GM21423 (cell line): ENCODE results near the gene MUCL3.
"Not testable (repeated sequence)": the region's sequence is repeated elsewhere in the genome, so short reads cannot be mapped to it uniquely, and the experiment has no call there.

ENCODE experiments used
- ATAC-seq: cut with Tn5 transposase; IDR thresholded peaks from one replicate; pipeline ENCODE4 v1.9.1; 2021; ENCODE audit warnings: mild to moderate bottlenecking, moderate library complexity; ENCODE audit not compliant: unreplicated experiment

Gene MUCL3

DNA sequence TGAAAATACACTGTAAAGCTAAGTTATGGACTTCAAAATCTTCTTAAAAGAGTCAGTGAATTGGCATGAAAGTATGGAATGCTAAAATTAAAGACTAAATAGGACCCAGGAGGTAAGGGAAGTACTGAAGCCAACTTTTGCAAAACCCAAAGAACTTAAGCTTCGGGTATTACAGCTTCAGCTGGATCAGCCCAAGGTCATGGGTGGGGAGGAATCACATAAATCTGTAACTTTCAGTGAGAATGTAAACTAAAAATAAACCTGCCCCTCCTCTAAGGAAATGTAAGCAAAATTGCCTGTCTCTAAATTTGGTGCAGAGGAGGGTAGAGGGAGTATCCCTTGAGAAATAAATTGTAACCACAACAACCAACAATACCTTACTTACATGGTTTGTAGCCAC is 38.4 kb downstream of the MUCL3 start:
- ATAC-seq, result no peak

DNA sequence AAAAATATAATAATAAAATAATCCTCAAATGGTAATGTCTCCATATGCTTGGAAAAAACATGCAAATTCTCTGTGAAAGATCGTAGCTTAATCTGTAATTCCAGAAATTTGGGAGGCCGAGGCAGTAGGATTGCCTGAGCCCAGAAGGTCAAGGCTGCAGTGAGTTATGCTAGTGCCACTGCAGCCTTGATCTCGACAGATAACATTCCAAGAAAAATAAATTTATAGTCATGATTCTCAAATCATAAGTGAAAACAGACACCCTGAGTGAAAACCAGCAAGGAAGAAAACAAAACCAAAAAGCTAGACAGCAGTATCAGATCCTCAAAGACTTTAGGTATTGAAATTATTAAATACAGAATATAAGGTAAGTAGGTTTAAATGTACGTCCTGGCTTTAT is 38.9 kb downstream of the MUCL3 start:
- ATAC-seq, result no peak

DNA sequence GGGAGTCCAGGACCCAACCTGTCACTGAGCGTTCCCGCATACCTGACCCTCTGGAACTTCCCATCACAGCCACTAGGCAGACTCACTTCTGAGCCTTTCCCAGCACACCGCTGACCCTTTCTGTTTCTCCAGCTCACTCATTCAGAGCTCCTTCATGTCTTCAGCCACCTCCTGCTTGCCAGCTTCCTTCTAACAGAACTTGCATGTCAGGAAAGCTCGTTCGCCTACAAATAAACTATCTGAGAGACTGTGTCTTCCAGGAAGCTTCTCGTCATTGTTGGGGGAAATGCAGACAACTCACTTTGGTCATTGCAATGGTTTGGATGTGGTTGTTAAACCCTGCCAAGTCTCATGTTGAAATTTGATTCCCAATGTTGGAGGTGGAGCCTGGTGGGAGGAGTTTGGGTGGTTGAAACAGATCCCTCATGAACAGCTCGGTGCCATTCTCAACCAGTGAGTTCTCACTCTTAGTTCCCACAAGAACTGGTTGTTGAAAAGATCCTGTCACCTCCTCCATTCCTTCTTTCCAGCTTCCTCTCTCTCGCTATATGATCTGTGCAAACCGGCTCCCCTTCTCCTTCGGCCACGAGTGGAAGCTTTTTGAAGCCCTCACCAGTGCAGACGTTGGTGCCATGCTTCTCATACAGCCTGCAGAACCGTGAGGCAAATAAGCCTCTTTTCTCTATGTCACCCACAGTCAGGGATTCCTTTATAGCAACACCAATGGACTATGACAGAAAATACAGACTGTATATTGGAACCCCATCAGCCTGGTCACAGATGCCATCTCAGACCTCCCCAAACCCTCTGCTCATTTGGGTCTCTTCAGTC is 41.4 kb downstream of the MUCL3 start:
- no peak for ATAC-seq

DNA sequence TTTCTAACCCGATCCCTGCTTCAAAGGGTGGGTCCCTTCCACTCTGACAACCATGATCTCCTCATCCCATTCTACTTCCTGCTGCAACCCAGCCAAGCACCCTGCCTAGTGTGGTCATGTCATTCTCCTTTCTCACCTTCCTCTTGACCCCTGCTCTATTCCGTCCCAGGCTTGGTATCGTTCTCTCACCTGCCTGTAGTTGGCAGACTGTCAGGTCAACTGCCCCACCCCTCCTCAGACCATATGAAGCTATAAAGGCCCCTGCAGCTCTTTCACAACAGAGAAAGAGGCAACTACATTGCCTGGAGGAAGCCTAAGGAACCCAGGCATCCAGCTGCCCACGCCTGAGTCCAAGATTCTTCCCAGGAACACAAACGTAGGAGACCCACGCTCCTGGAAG is 42.7 kb downstream of the MUCL3 start, which contains the start of gene MUC21:
MUC21 (plus strand) TSS at position 280 of the 400 bp plus-strand sequence. CDS start 241 bp downstream, outside the sequence.
- no peak for ATAC-seq

DNA sequence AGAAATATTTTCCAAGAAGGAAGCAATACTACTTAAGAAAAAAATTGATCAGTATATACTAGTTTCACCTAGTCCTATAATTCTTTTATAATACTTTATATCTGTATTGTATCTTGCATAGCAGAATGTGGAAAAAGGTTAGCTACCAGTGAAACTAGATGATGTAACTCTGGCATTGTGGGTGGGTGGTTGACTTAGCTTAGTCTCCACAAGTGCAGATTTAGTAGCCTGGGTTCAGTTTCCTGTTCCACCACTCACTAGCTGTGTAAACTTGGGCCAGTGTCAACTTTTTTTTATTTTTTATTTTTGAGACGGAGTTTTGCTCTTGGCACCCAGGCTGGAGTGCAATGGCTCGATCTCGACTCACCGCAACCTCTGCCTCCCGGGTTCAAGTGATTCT is 44.7 kb downstream of the MUCL3 start:
- ATAC-seq, result no peak

DNA sequence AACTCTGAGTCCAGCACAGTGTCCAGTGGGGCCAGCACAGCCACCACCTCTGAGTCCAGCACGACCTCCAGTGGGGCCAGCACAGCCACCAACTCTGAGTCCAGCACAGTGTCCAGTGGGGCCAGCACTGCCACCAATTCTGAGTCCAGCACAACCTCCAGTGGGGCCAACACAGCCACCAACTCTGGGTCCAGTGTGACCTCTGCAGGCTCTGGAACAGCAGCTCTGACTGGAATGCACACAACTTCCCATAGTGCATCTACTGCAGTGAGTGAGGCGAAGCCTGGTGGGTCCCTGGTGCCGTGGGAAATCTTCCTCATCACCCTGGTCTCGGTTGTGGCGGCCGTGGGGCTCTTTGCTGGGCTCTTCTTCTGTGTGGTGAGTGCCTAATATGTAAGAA is 46.5 kb downstream of the MUCL3 start:
- ATAC-seq, result no peak

DNA sequence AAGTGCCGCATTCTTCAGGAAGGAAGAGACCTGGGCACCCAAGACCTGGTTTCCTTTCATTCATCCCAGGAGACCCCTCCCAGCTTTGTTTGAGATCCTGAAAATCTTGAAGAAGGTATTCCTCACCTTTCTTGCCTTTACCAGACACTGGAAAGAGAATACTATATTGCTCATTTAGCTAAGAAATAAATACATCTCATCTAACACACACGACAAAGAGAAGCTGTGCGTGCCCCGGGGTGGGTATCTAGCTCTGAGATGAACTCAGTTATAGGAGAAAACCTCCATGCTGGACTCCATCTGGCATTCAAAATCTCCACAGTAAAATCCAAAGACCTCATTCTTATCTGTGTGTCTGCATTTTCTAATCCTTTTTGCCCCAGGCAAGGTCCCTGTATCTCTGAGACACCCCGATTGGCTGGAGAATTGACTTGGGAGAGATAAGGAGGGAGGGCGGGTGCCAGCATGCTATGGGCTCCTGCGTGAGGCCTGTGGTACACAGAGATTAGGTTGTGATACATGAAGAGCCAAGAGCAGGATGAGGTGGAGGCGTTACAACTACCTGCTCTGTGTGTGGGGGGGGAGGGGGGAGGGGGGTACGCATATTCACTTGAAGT is 47.5 kb downstream of the MUCL3 start:
- ATAC-seq, result no peak

DNA sequence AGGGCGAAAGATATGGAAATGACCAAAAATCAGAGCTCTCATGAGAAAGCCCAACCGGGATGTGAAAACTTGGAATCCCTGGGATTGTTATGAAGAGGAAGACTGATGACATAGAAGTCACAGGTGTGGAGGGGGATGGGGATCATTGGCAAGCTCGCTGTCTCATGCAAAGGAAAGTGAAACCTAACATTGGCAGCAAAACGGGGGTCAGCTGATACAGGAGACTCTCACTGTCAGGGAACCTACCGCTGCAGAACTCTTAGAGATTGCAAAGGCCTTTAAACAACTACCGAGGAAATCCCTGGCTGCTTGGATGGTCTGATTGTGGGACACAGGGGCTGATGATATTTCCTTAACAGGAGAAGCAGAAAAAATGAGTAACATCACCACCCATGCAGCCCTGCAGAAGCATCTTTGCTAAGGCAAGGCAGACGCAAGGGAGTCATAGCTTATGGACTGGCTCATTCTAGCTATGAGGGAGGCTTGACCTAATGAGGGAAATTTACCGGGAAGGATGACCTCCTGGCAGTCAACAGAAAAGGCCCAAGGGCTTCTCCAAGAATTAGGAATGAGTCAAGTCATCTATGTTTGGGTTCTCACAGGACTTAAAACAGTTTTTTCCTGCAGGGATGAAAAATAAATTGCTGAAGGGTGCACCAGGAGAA is 49.8 kb downstream of the MUCL3 start:
- peak; percentile 56 for ATAC-seq

DNA sequence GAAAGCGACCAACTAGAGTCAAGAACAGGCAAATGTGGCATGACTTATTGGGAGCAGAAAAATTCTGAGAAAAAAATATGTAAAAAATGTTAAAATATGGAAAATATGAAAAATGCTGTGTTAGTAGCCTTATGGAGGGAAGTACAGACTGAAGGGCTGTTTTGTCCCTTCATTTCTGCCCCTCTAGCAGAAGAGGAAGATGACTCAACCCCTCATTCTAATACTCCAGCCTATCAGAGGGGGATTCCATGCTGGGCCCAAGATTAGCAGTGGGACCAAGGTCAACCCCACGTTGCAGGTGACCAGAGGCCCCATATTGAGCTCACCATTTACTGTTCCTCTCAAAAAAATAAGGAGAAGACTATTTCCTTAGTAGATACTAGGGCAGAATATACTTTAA is 51.1 kb downstream of the MUCL3 start:
- no peak for ATAC-seq

DNA sequence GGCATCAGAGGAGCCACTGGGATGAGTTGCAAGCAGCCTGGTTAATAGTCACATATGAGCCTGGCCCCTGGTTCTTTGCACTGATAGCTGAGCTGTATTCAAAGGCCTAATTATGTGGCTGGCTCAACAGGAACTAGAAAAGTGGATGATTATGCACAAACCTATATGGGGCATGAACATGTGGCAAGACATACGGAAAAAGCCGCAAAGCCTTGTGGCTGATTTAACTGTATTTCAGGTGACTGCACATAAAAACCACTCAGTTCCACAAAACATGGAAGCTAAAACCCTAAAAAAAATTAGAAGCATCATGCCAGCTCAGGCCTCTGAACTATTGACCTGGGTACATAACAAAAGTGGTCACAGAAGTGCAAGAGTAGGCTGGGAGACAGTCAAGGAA is 56.5 kb downstream of the MUCL3 start:
- no peak for ATAC-seq

DNA sequence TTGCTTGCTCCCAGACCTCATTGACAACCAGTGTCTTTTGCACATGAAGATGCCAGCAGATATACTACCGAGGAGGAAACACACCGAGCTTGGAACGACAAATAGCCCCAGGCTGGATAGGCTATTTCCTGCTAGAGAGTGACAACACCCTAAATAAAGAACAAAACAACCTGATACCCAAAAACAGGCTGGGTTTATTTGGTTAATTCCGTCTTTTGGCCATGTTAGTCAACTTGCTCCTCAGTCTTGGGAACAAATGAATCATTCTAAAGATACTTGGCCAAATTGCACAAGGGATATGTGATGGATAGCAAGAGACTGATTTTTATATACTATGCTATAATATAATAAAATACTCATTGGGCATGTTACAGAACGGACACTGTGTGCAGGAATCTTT is 58.0 kb downstream of the MUCL3 start:
- no peak for ATAC-seq

DNA sequence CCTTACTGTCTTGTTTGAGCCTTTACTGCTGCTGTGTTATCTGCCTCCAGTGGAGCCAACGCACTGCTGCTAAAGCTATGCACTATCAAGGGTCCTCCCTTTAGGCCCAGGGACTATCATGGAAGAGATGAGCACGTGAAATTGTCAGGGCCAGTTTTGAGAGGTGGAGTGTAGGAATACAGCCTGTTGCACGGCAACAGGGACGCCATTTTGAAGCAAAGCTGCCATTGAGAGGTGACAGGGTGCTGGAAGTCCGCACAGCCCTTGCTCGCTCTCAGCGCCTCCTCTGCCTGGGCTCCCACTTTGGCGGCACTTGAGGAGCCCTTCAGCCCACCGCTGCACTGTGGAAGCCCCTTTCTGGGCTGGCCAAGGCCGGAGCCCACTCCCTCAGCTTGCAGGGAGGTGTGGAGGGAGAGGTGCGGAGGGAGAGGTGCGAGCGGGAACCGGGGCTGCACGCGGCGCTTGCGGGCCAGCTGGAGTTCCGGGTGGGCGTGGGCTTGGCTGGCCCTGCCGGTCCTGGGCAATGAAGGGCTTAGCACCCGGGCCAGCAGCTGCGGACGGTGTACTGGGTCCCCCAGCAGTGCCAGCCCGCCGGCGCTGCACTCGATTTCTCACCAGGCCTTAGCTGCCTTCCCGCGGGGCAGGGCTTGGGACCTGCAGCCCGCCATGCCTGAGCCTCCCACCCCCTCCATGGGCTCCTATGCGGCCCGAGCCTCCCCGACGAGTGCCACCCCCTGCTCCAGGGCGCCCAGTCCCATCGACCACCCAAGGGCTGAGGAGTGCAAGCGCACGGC is 59.5 kb downstream of the MUCL3 start:
- ATAC-seq, result not testable (repeated sequence)

DNA sequence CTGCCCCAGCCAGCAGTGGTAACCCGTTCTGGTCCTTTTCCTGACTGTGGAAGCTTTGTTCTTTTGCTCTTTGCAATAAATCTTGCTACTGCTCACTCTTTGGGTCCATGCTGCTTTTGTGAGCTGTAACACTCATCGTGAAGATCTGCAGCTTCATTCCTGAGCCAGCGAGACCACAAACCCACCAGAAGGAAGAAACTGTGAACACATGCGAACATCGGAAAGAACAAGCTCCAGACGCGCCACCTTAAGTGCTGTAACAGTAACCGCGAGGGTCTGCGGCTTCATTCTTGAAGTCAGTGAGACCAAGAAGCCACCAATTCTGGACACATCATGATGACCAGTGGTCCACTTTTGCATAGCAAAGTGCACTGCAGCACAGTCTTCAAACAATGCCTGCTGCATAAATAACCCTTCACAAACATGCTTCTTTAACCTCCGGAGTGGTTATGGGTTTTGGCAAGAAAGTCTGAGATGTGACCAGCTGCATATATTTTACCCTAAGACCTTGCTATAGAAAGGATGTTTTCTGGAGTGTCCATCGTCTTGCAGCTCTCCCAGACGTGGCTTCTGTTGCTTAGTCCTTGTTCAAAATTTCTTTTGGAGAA is 60.6 kb downstream of the MUCL3 start:
- no peak for ATAC-seq

DNA sequence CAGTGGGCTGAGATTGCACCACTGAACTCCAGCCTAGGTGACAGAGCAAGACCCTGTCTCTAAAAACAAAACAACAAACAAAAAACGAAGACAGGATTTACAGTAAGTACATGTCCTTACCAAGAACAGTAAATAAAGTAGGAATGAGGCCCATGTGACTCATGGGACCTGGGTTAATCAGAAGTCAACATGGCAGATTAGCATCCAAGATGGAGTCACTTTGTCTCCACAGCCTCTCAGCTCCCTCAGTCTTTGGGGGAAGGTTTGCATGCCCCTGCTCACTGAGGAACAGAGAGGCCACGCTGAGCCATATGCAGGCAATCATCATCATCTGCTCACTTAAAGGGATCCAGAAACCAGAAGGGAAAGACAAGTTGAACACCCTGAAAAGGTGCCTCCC is 61.7 kb downstream of the MUCL3 start:
- no peak for ATAC-seq
